K562 (cell line): ENCODE results near the gene HRC. TPM values are rescaled to one million over a fixed set of nuclear protein-coding genes. Genes with fewer than 3 reads are reported as not detected.

ENCODE experiments used
- ATF7 ChIP-seq: fragments of 450-650 bp; IDR thresholded peaks from 2 replicates; pipeline ENCODE4 v1.7.1; 2014; ENCODE audit warnings: mild to moderate bottlenecking, moderate library complexity
- CLOCK ChIP-seq: fragments of 250-450 bp; sonication (Bioruptor Pico); IDR thresholded peaks from 2 replicates; pipeline ENCODE4 v1.4.0; 2020; ENCODE audit warnings: mild to moderate bottlenecking, moderate library complexity, borderline replicate concordance
- CTBP1 ChIP-seq: fragments of 450-650 bp; IDR thresholded peaks from 2 replicates; pipeline ENCODE4 v1.6.1; 2016; ENCODE audit warnings: borderline replicate concordance
- HDAC2 ChIP-seq: fragments of 450-650 bp; IDR thresholded peaks from 2 replicates; pipeline ENCODE4 v1.6.1; 2016; ENCODE audit warnings: mild to moderate bottlenecking
- KDM4B ChIP-seq, 2 experiments: fragments of 450-650 bp in 1 of 2; sonication (generic) in 1 of 2; IDR thresholded peaks; 2 replicates each; pipeline ENCODE4 v1.6.1; 2016 to 2017; ENCODE audit warnings: borderline replicate concordance in 2 of 2, antibody characterized with exemption in 1 of 2, low read depth in 1 of 2, mild to moderate bottlenecking in 1 of 2
- MAZ ChIP-seq, 2 experiments: fragments of 450-650 bp in 1 of 2; sonication (generic) in 1 of 2; formaldehyde crosslinking; IDR thresholded peaks in 1 of 2; conservative IDR thresholded peaks in 1 of 2; 2 replicates each; pipeline versions ENCODE4 v1.4.0 to v1.5.0; 2020; ENCODE audit warnings: mild to moderate bottlenecking in 1 of 2, missing genetic modification reagents in 1 of 2
- MECOM ChIP-seq: fragments of 250-450 bp; sonication (Bioruptor Pico); IDR thresholded peaks from 2 replicates; pipeline ENCODE4 v1.8.0; 2022; ENCODE audit warnings: inconsistent platforms
- MTA3 ChIP-seq: fragments of 450-650 bp; formaldehyde crosslinking; IDR thresholded peaks from 2 replicates; pipeline ENCODE4 v1.6.1; 2017; ENCODE audit warnings: mild to moderate bottlenecking, borderline replicate concordance
- NRF1 ChIP-seq, 2 experiments: fragments of 450-650 bp; IDR thresholded peaks in 1 of 2; conservative IDR thresholded peaks in 1 of 2; 2 replicates each; pipeline ENCODE4 v1.6.1; 2014; ENCODE audit warnings: mild to moderate bottlenecking in 2 of 2
- RBBP5 ChIP-seq: fragments of 200-600 bp; sonication (generic); IDR thresholded peaks from 2 replicates; pipeline ENCODE4 v1.6.1; 2012; ENCODE audit warnings: borderline replicate concordance, mild to moderate bottlenecking, low read length, control low read depth, inconsistent platforms; ENCODE audit not compliant: insufficient read depth, poor library complexity, severe bottlenecking
- RBFOX2 ChIP-seq: fragments of 200-400 bp; formaldehyde crosslinking; IDR thresholded peaks from 2 replicates; pipeline ENCODE4 v1.6.1; 2017; ENCODE audit warnings: low read depth, mild to moderate bottlenecking, low read length, moderate library complexity
- RBM15 ChIP-seq: fragments of 200-400 bp; formaldehyde crosslinking; IDR thresholded peaks from 2 replicates; pipeline ENCODE4 v1.6.1; 2018; ENCODE audit warnings: mild to moderate bottlenecking, low read length, moderate library complexity; ENCODE audit not compliant: insufficient read depth
- REST ChIP-seq, 2 experiments: fragments of 450-650 bp; formaldehyde crosslinking in 1 of 2; IDR thresholded peaks; 2 replicates each; pipeline versions ENCODE4 v1.4.0 to v1.6.1; 2014 to 2020; ENCODE audit warnings: mild to moderate bottlenecking in 2 of 2, borderline replicate concordance in 1 of 2, low read depth in 1 of 2
- SP2 ChIP-seq: IDR thresholded peaks from 2 replicates; pipeline ENCODE4 v1.6.1; 2011; ENCODE audit warnings: mild to moderate bottlenecking, low read depth, low read length, moderate library complexity; ENCODE audit not compliant: poor library complexity, severe bottlenecking; ENCODE audit errors: extremely low read depth
- SUPT5H ChIP-seq: fragments of 450-650 bp; IDR thresholded peaks from 2 replicates; pipeline ENCODE4 v1.6.1; 2016
- TCF7L2 ChIP-seq: fragments of 150-350 bp; IDR thresholded peaks from 2 replicates; pipeline ENCODE4 v1.6.1; 2016; ENCODE audit warnings: low read depth, mild to moderate bottlenecking, low read length, moderate library complexity
- ZFPM2 ChIP-seq: fragments of 250-450 bp; sonication (Bioruptor Pico); IDR thresholded peaks from 2 replicates; pipeline ENCODE4 v1.5.1; 2022; ENCODE audit warnings: mild to moderate bottlenecking
- polyA plus RNA-seq, 8 experiments: library from polyadenylated mRNA; depleted of rRNA in 4 of 8; stranded (reverse) in 5 of 8; unstranded in 3 of 8; fragments of >200 nt; fragmentation: Nextera tagmentation in 2 of 8; fragmentation: Illumina TruSeq in 1 of 8; extraction: Ambion mirVana in 2 of 8; extraction: Trizol in 1 of 8; gene quantifications; 2 replicates each; pipeline versions ENCODE4 v1.2.1 to v1.2.3, GENCODE V29; 2011 to 2014; ENCODE audit warnings: inconsistent platforms in 1 of 8, missing spikeins in 1 of 8
- total RNA-seq, 7 experiments: library from RNA; depleted of rRNA in 6 of 7; stranded (reverse); fragments of >200 nt in 6 of 7; fragmentation: Illumina TruSeq in 2 of 7; extraction: Trizol in 2 of 7; gene quantifications; 2 replicates each; pipeline versions ENCODE4 v1.2.1 to v1.2.3, GENCODE V29; 2011 to 2021; ENCODE audit warnings: low replicate concordance in 1 of 7

The HRC gene
- total and polyA plus RNA-seq, 9 of the 15 experiments (the other 6 are each of a cell fraction or from before 2014, with no cell fraction given), result 0.66 to 18.7 (median 13.1) TPM

GRCh38 chr19:49142866-49143335 is 12.3 kb downstream of the HRC start (continued):
- TF ChIP-seq HDAC2, result peak; percentile 41; the same call in 1 of the 2 replicates
- TF ChIP-seq NRF1 (conservative IDR thresholded peaks at IDR 0.05 in 1 of 2, IDR thresholded peaks at IDR 0.05 in 1 of 2), result peak; percentile 72 to 79
- peak; percentile 56 for TF ChIP-seq SP2
- 0 out of 2 replicates have a peak, but pooled peaks have one; percentile 62 for TF ChIP-seq ATF7
- TF ChIP-seq TCF7L2, result 0 out of 2 replicates have a peak, but pooled peaks have one; percentile 8
- TF ChIP-seq RBBP5, result peak; percentile 23
- peak; percentile 41; the same call in 1 of the 2 replicates for TF ChIP-seq MTA3
- no peak for TF ChIP-seq REST (IDR thresholded peaks at IDR 0.05; ENCODE audit: borderline replicate concordance)
- no peak for TF ChIP-seq REST (CRISPR knock-in tag; IDR thresholded peaks at IDR 0.05; ENCODE audit: low read depth)
- no peak for TF ChIP-seq ZFPM2 (CRISPR knock-in tag)
- no peak for TF ChIP-seq CLOCK (CRISPR knock-in tag)
- TF ChIP-seq CTBP1, result peak; percentile 61; the same call in 1 of the 2 replicates
- 0 out of 4 replicates have a peak, but pooled peaks of 1 of the 2 experiments have one; percentile 39 for TF ChIP-seq KDM4B (IDR thresholded peaks at IDR 0.05; ENCODE audit: borderline replicate concordance in 2 of 2, low read depth in 1 of 2)
- TF ChIP-seq RBFOX2, result 0 out of 2 replicates have a peak, but pooled peaks have one; percentile 35
- TF ChIP-seq RBM15, result no peak
- no peak for TF ChIP-seq MECOM
- TF ChIP-seq MAZ (CRISPR knock-in tag; conservative IDR thresholded peaks at IDR 0.05 in 1 of 2, IDR thresholded peaks at IDR 0.05 in 1 of 2), result peak; percentile 29 to 72; a peak in 2 of 4 replicates
- TF ChIP-seq SUPT5H, result peak; percentile 61
